HG03432 (cell line): ENCODE data around the gene FLYWCH2.
A peak's percentile ranks its signal among the peaks of the same experiment; 100 is the strongest.
"Not testable (repeated sequence)": the region's sequence is repeated elsewhere in the genome, so short reads cannot be mapped to it uniquely, and the experiment has no call there.

Source experiments
- ATAC-seq: cut with Tn5 transposase; IDR thresholded peaks from one replicate; pipeline ENCODE4 v1.9.1; 2021; ENCODE audit warnings: mild to moderate bottlenecking, moderate library complexity; ENCODE audit not compliant: unreplicated experiment

Gene FLYWCH2

DNA sequence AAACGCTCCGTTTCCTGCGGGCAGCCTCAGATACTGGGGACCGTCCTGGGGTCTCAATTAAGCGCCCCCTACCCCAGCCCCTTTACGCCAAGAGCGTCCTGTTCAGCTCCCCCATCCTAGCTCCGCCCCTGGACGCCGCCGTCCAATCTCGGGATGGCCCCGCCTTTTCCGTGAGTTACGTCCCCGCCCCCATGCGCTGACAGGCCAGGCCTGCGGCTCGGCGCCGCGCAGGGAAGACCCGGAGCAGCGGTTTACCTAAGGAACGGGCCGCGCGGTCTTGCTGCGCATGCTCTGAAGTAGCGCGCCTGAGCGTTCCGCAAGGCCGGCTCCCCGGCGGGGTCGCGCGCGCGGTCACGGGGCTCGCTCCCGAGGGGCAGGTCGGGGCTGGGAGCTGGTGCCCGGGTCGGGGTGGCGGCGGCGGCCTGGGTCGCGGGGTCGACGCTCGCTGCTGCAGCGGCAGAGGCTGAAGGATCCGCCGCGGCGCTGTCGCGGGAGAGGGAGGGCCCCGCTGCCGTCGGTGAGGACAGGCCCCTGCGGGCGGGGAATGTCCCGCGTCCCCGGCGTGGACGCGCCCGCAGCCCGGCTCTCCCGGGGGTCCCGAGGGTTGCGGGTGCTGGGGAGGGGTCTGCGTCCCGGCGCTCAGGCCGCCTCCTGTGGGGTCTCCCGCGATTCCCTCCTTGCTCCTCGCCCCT is 28.8 kb downstream of the FLYWCH2 start, which contains the start of gene FLYWCH1:
FLYWCH1 (plus strand) TSS at position 294 of the 692 bp plus-strand sequence. CDS start 17,755 bp downstream, outside the sequence.
- peak; percentile 90 for ATAC-seq

GRCh38 chr16:2912330-2913199 is 29.6 kb downstream of the FLYWCH2 start:
- ATAC-seq, result peak; percentile 30

DNA sequence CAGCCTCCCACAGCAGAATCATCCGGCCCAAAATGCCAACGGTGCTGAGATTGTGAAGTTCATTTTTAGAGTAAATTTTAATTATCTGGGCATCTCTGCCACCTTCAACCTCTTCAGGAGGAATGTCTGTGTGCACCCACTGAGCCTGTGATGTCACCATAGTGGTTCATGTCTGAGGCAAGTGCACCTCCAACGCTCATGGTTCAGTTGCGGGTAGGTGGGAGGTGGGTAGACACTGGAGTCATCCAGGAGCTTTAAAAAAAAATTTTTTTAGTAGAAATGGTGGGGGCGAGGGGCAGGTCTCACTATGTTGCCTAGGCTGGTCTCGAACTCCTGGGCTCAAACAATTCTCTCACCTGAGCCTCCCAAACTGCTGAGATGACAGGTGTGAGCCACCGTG is 30.6 kb downstream of the FLYWCH2 start:
- no peak for ATAC-seq

- ATAC-seq, result no peak
Observed at GRCh38 chr16:2914233-2914632, 31.2 kb downstream of the FLYWCH2 start.

DNA sequence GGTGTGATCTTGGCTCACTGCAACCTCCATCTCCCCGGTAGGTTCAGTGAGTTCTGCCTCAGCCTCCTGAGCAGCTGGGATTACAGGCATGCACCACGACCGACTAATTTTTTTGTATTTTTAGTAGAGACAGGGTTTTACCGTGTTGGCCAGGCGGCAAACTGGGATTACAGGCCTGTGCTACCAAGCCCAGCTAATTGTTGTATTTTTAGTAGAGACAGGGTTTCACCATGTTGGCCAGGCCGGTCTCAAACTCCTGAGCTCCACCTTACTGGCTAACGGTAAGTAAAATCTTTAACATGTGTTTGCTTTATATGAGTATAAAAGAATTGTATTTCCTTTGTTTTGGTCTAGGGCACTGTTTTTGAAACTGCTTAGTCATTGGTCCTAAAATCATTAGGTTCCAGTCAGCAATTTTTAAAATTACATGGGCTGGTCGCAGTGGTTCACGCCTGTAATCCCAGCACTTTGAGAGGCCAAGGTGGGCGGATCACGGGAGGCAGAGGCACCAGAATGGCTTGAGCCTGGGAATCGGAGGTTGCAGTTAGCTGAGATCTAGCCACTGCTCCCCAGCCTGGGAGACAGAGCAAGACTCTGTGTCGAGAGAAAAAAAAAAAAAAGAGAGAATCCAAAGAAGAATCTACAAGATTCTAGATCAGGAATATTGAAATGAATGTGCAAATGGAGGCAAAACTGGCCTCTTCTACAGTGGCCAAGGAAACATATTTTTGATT is 32.3 kb downstream of the FLYWCH2 start:
- no peak for ATAC-seq

DNA sequence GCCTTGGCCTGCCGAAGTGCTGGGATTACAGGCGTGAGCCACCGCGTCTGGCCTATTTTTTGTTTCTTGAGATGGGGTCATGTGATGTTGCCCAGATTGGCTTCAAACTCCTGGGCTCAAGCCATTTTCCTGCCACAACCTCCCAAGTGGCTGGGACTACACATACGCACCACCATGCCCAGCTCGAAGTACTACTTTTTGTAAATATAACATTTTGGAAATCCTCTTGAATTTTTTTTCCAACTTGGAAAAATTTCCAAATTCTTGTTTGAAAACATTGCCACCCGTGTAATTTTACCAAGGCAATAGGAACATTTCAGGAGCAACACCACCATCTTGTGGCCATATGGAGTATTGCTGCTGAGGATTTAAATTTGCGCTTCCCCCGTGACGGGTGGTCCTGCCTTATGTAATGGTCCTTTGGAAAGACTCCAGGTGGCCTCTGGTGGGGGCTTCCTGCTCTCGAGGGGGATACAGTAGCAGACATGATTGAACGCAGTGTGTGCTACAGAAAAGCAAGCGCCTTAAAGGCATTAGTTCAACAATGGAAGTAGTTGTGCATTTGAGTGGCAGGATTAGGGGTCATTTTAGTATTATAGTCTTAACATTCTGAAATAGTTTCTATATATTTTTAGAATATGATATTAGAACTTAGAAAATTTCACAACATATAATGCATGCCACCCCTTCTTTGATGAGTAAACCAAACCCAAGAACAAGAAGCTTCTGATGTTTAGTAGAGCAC is 36.7 kb downstream of the FLYWCH2 start:
- ATAC-seq, result no peak

- ATAC-seq, result no peak
Observed at GRCh38 chr16:2923481-2923880, 40.5 kb downstream of the FLYWCH2 start.

GRCh38 chr16:2924901-2925755 is 42.1 kb downstream of the FLYWCH2 start:
- no peak for ATAC-seq

- ATAC-seq, result no peak
Observed at GRCh38 chr16:2925951-2926649, 43.1 kb downstream of the FLYWCH2 start.

DNA sequence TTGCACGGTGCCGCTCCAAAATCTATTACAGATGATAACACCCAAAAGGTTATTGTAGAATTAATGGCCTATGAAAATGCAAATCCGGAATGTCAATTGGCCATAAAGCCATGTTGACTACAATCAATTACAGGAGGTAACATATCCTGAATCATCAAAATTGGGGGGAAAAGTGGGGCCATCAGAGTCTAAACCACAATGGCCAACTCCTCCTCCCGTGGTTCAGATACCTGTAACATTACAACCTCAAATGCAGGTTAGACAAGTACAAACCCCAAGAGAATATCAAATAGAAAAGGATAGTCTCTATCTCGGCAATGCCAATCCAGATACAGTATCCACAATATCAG is 43.6 kb downstream of the FLYWCH2 start:
- ATAC-seq, result no peak

- ATAC-seq, result no peak
Observed at GRCh38 chr16:2927010-2927646, 44.1 kb downstream of the FLYWCH2 start.

- ATAC-seq, result not testable (repeated sequence)
Observed at GRCh38 chr16:2928151-2928550, 45.1 kb downstream of the FLYWCH2 start.

DNA sequence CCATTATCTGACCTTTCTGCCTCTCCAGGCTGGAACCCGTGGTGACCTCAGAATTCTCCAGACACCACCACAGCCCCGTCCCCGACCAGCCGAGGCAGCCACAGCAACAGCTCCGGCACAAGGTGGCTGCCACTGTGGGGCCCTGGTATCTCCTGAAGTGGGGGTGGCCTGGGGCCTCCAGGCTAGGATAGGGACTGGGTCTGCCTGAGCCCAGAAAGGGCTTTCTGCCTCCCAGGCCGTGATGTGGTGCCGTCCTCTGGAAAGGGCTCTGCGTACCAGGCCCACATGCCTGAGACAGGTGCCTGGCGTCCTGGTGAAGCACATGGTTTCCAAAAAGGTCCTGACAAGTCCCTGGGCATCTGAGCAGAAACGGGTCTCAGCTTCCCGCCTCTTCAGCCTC is 45.8 kb downstream of the FLYWCH2 start:
- no peak for ATAC-seq

DNA sequence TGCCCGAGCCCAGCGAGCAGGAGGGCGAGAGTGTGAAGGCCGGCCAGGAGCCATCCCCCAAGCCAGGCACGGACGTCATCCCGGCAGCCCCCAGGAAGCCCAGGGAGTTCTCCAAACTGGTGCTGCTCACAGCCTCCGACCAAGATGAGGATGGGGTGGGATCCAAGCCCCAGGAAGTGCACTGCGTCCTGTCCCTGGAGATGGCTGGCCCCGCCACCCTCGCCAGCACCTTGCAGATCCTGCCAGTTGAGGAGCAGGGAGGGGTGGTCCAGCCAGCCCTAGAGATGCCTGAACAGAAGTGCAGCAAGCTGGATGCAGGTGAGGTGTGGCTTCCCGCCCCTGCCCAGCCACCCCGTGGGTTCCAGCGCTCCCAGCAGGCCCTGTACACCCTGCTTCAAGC is 46.7 kb downstream of the FLYWCH2 start:
- ATAC-seq, result no peak

GRCh38 chr16:2930236-2930635 is 47.2 kb downstream of the FLYWCH2 start:
- no peak for ATAC-seq

- ATAC-seq, result not testable (repeated sequence)
Observed at GRCh38 chr16:2931231-2931914, 48.4 kb downstream of the FLYWCH2 start.

DNA sequence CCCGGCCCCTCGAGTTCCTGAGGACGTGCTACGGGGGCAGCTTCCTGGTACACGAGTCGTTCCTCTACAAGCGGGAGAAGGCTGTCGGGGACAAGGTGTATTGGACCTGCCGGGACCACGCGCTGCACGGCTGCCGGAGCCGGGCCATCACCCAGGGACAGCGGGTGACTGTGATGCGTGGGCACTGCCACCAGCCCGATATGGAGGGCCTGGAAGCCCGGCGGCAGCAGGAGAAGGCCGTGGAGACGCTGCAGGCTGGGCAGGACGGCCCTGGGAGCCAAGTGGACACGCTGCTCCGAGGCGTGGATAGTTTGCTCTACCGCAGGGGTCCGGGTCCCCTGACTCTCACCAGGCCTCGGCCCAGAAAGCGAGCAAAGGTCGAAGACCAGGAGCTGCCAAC is 50.1 kb downstream of the FLYWCH2 start:
- ATAC-seq, result no peak

- no peak for ATAC-seq
Observed at GRCh38 chr16:2933701-2934100, 50.7 kb downstream of the FLYWCH2 start.
